Gastroesophageal sphincter (tissue), 3 donors: ENCODE measurements around the gene CERS3.

Experiments
- CTCF ChIP-seq, 4 experiments: fragments of 200-600 bp in 2 of 4; fragments of 450-650 bp in 2 of 4; sonication (generic) in 1 of 4; IDR thresholded peaks; one replicate each; pipeline ENCODE4 v1.5.1; 2017 to 2019; ENCODE audit warnings: antibody characterized with exemption in 4 of 4, mild to moderate bottlenecking in 2 of 4, moderate library complexity in 2 of 4
- EP300 ChIP-seq: sonication (generic); formaldehyde crosslinking; IDR thresholded peaks from one replicate; pipeline ENCODE4 v1.6.1; 2017; ENCODE audit warnings: antibody characterized with exemption, mild to moderate bottlenecking
- POLR2A ChIP-seq, 2 donors: fragments of 450-650 bp; IDR thresholded peaks; one replicate each; pipeline ENCODE4 v1.6.1; 2017; ENCODE audit warnings: antibody characterized with exemption in 2 of 2, mild to moderate bottlenecking in 2 of 2, moderate library complexity in 1 of 2
- POLR2AphosphoS5 ChIP-seq: sonication (generic); formaldehyde crosslinking; IDR thresholded peaks from one replicate; pipeline ENCODE4 v1.6.1; 2017; ENCODE audit warnings: antibody characterized with exemption

GRCh38 chr15:100457201-100457600 is 71.5 kb downstream of the CERS3 start:
- no peak for TF ChIP-seq CTCF (IDR thresholded peaks at IDR 0.05)
- TF ChIP-seq POLR2A (IDR thresholded peaks at IDR 0.05), result no peak
- no peak for TF ChIP-seq EP300
- TF ChIP-seq POLR2AphosphoS5, result no peak
